Mesenchymal stem cell (in vitro differentiated cells and primary cell): Measurements from ENCODE around the gene RPS23. TPM values are rescaled to one million over a fixed set of nuclear protein-coding genes. Genes with fewer than 3 reads are reported as not detected.

Experiments
- DNase-seq: peaks from one replicate; pipeline ENCODE4 v3.0.0-alpha.2; 2013
- H2AFZ ChIP-seq: one replicate; pipeline ENCODE4 v1.6.1; 2013; ENCODE audit warnings: low read depth, mild to moderate bottlenecking, control low read depth, inconsistent platforms, low read length, moderate library complexity
- H2AK5ac ChIP-seq: 2 replicates; pipeline ENCODE4 v1.6.1; 2013; ENCODE audit warnings: low read length, moderate library complexity, mild to moderate bottlenecking, inconsistent platforms; ENCODE audit not compliant: severe bottlenecking
- H2BK120ac ChIP-seq: one replicate; pipeline ENCODE4 v1.6.1; 2013; ENCODE audit warnings: low read depth, mild to moderate bottlenecking, inconsistent platforms, low read length, moderate library complexity
- H2BK12ac ChIP-seq, 2 experiments: one replicate each; pipeline ENCODE4 v1.6.1; 2013; ENCODE audit warnings: inconsistent platforms in 2 of 2, low read length in 2 of 2, mild to moderate bottlenecking in 2 of 2, moderate library complexity in 2 of 2, control low read depth in 1 of 2
- H2BK15ac ChIP-seq: one replicate; pipeline ENCODE4 v1.6.1; 2013; ENCODE audit warnings: mild to moderate bottlenecking, low read depth, inconsistent platforms; ENCODE audit not compliant: poor library complexity, severe bottlenecking
- H2BK5ac ChIP-seq: 2 replicates; pipeline ENCODE4 v1.6.1; 2013; ENCODE audit warnings: low read depth, mild to moderate bottlenecking, low read length, control low read depth, inconsistent platforms; ENCODE audit not compliant: poor library complexity, severe bottlenecking
- H3K14ac ChIP-seq, 2 experiments: one replicate each; pipeline ENCODE4 v1.6.1; 2013; ENCODE audit warnings: inconsistent platforms in 2 of 2, low read length in 2 of 2, control low read depth in 1 of 2, mild to moderate bottlenecking in 1 of 2, moderate library complexity in 1 of 2
- H3K18ac ChIP-seq, 2 experiments: one replicate each; pipeline ENCODE4 v1.6.1; 2013; ENCODE audit warnings: inconsistent platforms in 2 of 2, low read length in 2 of 2, control low read depth in 1 of 2, low read depth in 1 of 2, mild to moderate bottlenecking in 1 of 2
- H3K23ac ChIP-seq, 2 experiments: one replicate each; pipeline ENCODE4 v1.6.1; 2013; ENCODE audit warnings: inconsistent platforms in 2 of 2, low read length in 2 of 2, mild to moderate bottlenecking in 2 of 2, moderate library complexity in 2 of 2, control low read depth in 1 of 2
- H3K27ac ChIP-seq: 2 replicates; pipeline ENCODE4 v1.5.1; 2013; ENCODE audit warnings: mild to moderate bottlenecking, moderate library complexity, low read length, control low read depth, inconsistent platforms; ENCODE audit not compliant: poor library complexity, severe bottlenecking
- H3K27me3 ChIP-seq, 2 experiments: 2 replicates each; pipeline versions ENCODE4 v1.6.1 to v1.7.0; 2013; ENCODE audit warnings: low read length in 2 of 2, mild to moderate bottlenecking in 2 of 2, moderate library complexity in 2 of 2, control low read depth in 1 of 2, inconsistent platforms in 1 of 2; ENCODE audit not compliant: control insufficient read depth in 1 of 2, insufficient read depth in 1 of 2
- H3K36me3 ChIP-seq, 2 experiments: 2 replicates each; pipeline versions ENCODE4 v1.6.1 to v1.7.0; 2013; ENCODE audit warnings: low read length in 2 of 2, control low read depth in 1 of 2, inconsistent platforms in 1 of 2, low read depth in 1 of 2, mild to moderate bottlenecking in 1 of 2; ENCODE audit not compliant: insufficient read depth in 2 of 2, control insufficient read depth in 1 of 2
- H3K4ac ChIP-seq, 2 experiments: one replicate each; pipeline ENCODE4 v1.6.1; 2013; ENCODE audit warnings: inconsistent platforms in 2 of 2, low read length in 2 of 2, mild to moderate bottlenecking in 2 of 2, moderate library complexity in 2 of 2, control low read depth in 1 of 2, low read depth in 1 of 2
- H3K4me1 ChIP-seq: 2 replicates; pipeline ENCODE4 v1.6.1; 2013; ENCODE audit warnings: low read depth, low read length, control low read depth; ENCODE audit not compliant: control insufficient read depth, insufficient read depth
- H3K4me2 ChIP-seq: 2 replicates; pipeline ENCODE4 v1.6.1; 2013; ENCODE audit warnings: low read length, mild to moderate bottlenecking, inconsistent platforms; ENCODE audit not compliant: poor library complexity, severe bottlenecking
- H3K4me3 ChIP-seq, 2 experiments: 2 replicates each; pipeline versions ENCODE4 v1.5.1 to v1.7.0; 2013; ENCODE audit warnings: low read length in 2 of 2, mild to moderate bottlenecking in 2 of 2, control low read depth in 1 of 2, low read depth in 1 of 2; ENCODE audit not compliant: insufficient read depth in 1 of 2
- H3K79me1 ChIP-seq: replicated peaks from 2 replicates; pipeline ENCODE4 v1.6.1; 2013; ENCODE audit warnings: mild to moderate bottlenecking, control low read depth, low read length, inconsistent platforms; ENCODE audit not compliant: poor library complexity, severe bottlenecking
- H3K9ac ChIP-seq: 2 replicates; pipeline ENCODE4 v1.7.0; 2013; ENCODE audit warnings: mild to moderate bottlenecking, low read length, moderate library complexity
- H3K9me3 ChIP-seq: 2 replicates; pipeline ENCODE4 v1.7.0; 2013; ENCODE audit warnings: mild to moderate bottlenecking, low read length; ENCODE audit not compliant: control insufficient read depth
- H4K8ac ChIP-seq: one replicate; pipeline ENCODE4 v1.6.1; 2013; ENCODE audit warnings: inconsistent platforms, mild to moderate bottlenecking, low read length, moderate library complexity
- H4K91ac ChIP-seq: one replicate; pipeline ENCODE4 v1.6.1; 2013; ENCODE audit warnings: mild to moderate bottlenecking, low read length, inconsistent platforms
- WGBS: methylation state at CpG from one replicate; pipeline ENCODE4 v1.1.7; 2013; ENCODE audit warnings: mixed read lengths; 5-methylcytosine and 5-hydroxymethylcytosine counted together
- polyA plus RNA-seq, 2 experiments: library from polyadenylated mRNA; stranded (reverse); fragments of 200-250 nt; gene quantifications; one replicate each; pipeline ENCODE4 v1.2.3, GENCODE V29; 2013

RPS23 gene
- polyA plus RNA-seq (2013, experiment 1 of 2), result 2,982 TPM
- 3,039 TPM for polyA plus RNA-seq (2013, experiment 2 of 2)

GRCh38 chr5:82277987-82278710, at the start of gene RPS23:
RPS23 (minus strand) TSS chr5:82278354; CDS start chr5:82278323, 31 bp downstream.
- peak within 1 kb of the TSS; percentile 58 for H3K27ac ChIP-seq
- no peak within 1 kb of the TSS for H2AFZ ChIP-seq
- peak within 1 kb of the TSS; percentile 3 for H2AK5ac ChIP-seq
- H3K9me3 ChIP-seq, result no peaks in the 10 kb centered on the region
- peaks cover 6% of the 10 kb centered on the region for H3K4me1 ChIP-seq
- H3K9ac ChIP-seq, result peak within 1 kb of the TSS; percentile 99
- no peaks in the 10 kb centered on the region for H3K27me3 ChIP-seq
- H3K36me3 ChIP-seq, result peaks cover 14 to 36% of the 10 kb centered on the region in 2 experiments
- H4K8ac ChIP-seq, result peak within 1 kb of the TSS; percentile 73
- H3K4ac ChIP-seq, result peak within 1 kb of the TSS in 1 of 2 experiments; percentile 94
- peak; percentile 92 for DNase-seq
- peak within 1 kb of the TSS; percentile 88 to 97 for H3K4me3 ChIP-seq
- peak within 1 kb of the TSS; percentile 23 for H4K91ac ChIP-seq
- H3K18ac ChIP-seq, result peak within 1 kb of the TSS; percentile 78 to 98
- H2BK15ac ChIP-seq, result no peak within 1 kb of the TSS
- H2BK120ac ChIP-seq, result no peak within 1 kb of the TSS
- H2BK12ac ChIP-seq, result no peak within 1 kb of the TSS
- under 1% methylated on average over 60 of the region's 60 CpGs for WGBS
- H3K14ac ChIP-seq, result peak within 1 kb of the TSS in 1 of 2 experiments; percentile 55
- H3K23ac ChIP-seq, result no peak within 1 kb of the TSS
- peak within 1 kb of the TSS; percentile 68 for H3K4me2 ChIP-seq
- H3K79me1 ChIP-seq, result peaks cover 10% of the 10 kb centered on the region
- peak within 1 kb of the TSS; percentile 83 for H2BK5ac ChIP-seq

GRCh38 chr5:82327941-82328340, 49.8 kb upstream of the RPS23 start:
- Histone ChIP-seq H3K4me2 (no peak overlapping the region), H4K91ac (no peak overlapping the region), H3K4me3 (no peak overlapping the region), H2AK5ac (no peak overlapping the region), H3K27ac (no peak overlapping the region), H3K4ac (no peak overlapping the region), H2BK5ac (no peak overlapping the region), H3K27me3 (peaks cover 0 to 3% of the 10 kb centered on the region in 2 experiments), H3K18ac (no peak overlapping the region), H2AFZ (no peak overlapping the region), H2BK15ac (no peak overlapping the region), H2BK12ac (no peak overlapping the region), H3K9ac (no peak overlapping the region), H2BK120ac (no peak overlapping the region), H4K8ac (no peak overlapping the region), H3K4me1 (no peaks in the 10 kb centered on the region), H3K23ac (no peak overlapping the region), H3K36me3 (no peaks in the 10 kb centered on the region), H3K14ac (no peak overlapping the region), H3K79me1 (no peaks in the 10 kb centered on the region), H3K9me3 (no peaks in the 10 kb centered on the region)
- DNase-seq, result no peak

- WGBS, result no CpG with 5 or more reads among the region's 1 CpG
- Histone ChIP-seq H3K18ac (no peak overlapping the region), H3K23ac (no peak overlapping the region), H3K79me1 (no peaks in the 10 kb centered on the region), H3K4me3 (no peak overlapping the region), H2BK12ac (no peak overlapping the region), H2BK120ac (no peak overlapping the region), H3K14ac (no peak overlapping the region), H2BK5ac (no peak overlapping the region), H2AK5ac (no peak overlapping the region), H3K36me3 (no peaks in the 10 kb centered on the region), H2AFZ (no peak overlapping the region), H3K4me2 (no peak overlapping the region), H4K8ac (no peak overlapping the region), H3K27me3 (peaks cover 0 to 13% of the 10 kb centered on the region in 2 experiments), H3K4ac (no peak overlapping the region), H3K9me3 (no peaks in the 10 kb centered on the region), H3K9ac (no peak overlapping the region), H4K91ac (no peak overlapping the region), H3K27ac (no peak overlapping the region), H3K4me1 (no peaks in the 10 kb centered on the region), H2BK15ac (no peak overlapping the region)
- no peak for DNase-seq
Observed at GRCh38 chr5:82325996-82326395, 47.8 kb upstream of the RPS23 start.

GRCh38 chr5:82325155-82325554, 47.0 kb upstream of the RPS23 start:
- H3K23ac ChIP-seq, result no peak overlapping the region
- H3K4me3 ChIP-seq, result no peak overlapping the region
- H3K79me1 ChIP-seq, result no peaks in the 10 kb centered on the region
- no peaks in the 10 kb centered on the region for H3K9me3 ChIP-seq
- H2AK5ac ChIP-seq, result no peak overlapping the region
- H3K14ac ChIP-seq, result no peak overlapping the region
- H2BK5ac ChIP-seq, result no peak overlapping the region
- DNase-seq, result no peak
- H3K4me2 ChIP-seq, result no peak overlapping the region
- H4K8ac ChIP-seq, result no peak overlapping the region
- H2BK12ac ChIP-seq, result no peak overlapping the region
- no peaks in the 10 kb centered on the region for H3K36me3 ChIP-seq
- no peak overlapping the region for H3K9ac ChIP-seq
- no peak overlapping the region for H2BK15ac ChIP-seq
- H3K4ac ChIP-seq, result no peak overlapping the region
- H3K27ac ChIP-seq, result no peak overlapping the region
- H4K91ac ChIP-seq, result no peak overlapping the region
- H3K4me1 ChIP-seq, result no peaks in the 10 kb centered on the region
- no peak overlapping the region for H2BK120ac ChIP-seq
- H3K27me3 ChIP-seq, result peaks cover 0 to 13% of the 10 kb centered on the region in 2 experiments
- H2AFZ ChIP-seq, result no peak overlapping the region
- WGBS, result 96% methylated on average over 10 of the region's 10 CpGs
- no peak overlapping the region for H3K18ac ChIP-seq
